Vagina (tissue), 2 donors: Measurements from ENCODE around the gene UNC93A. TPM values are rescaled to one million over a fixed set of nuclear protein-coding genes. Genes with fewer than 3 reads are reported as not detected.

Experiments
- DNase-seq, 2 donors: peaks; one replicate each; pipeline ENCODE4 v3.0.0-alpha.2; 2017; ENCODE audit errors: extremely low spot score in 2 of 2
- H3K27ac ChIP-seq: fragments of 200-600 bp; sonication (generic); one replicate; pipeline ENCODE4 v1.5.1; 2019
- H3K27me3 ChIP-seq: fragments of 200-600 bp; sonication (generic); one replicate; pipeline ENCODE4 v1.5.1; 2019
- H3K36me3 ChIP-seq, 2 donors: fragments of 200-600 bp; sonication (generic); one replicate each; pipeline ENCODE4 v1.5.1; 2017 to 2019
- H3K4me1 ChIP-seq: fragments of 200-600 bp; sonication (generic); one replicate; pipeline ENCODE4 v1.5.1; 2019
- H3K4me3 ChIP-seq, 2 donors: fragments of 200-600 bp; sonication (generic); 1 replicate in 1 of 2; 2 replicates in 1 of 2; pipeline ENCODE4 v1.5.1; 2016 to 2019
- H3K9me3 ChIP-seq: fragments of 200-600 bp; sonication (generic); one replicate; pipeline ENCODE4 v1.5.1; 2019
- POLR2A ChIP-seq, 2 donors: fragments of 450-650 bp; IDR thresholded peaks; one replicate each; pipeline ENCODE4 v1.6.1; 2017; ENCODE audit warnings: antibody characterized with exemption in 2 of 2, mild to moderate bottlenecking in 2 of 2, moderate library complexity in 2 of 2
- POLR2AphosphoS5 ChIP-seq, 2 donors: sonication (generic); formaldehyde crosslinking; IDR thresholded peaks; one replicate each; pipeline ENCODE4 v1.9.0; 2017; ENCODE audit warnings: antibody characterized with exemption in 2 of 2, mild to moderate bottlenecking in 2 of 2, low read depth in 1 of 2; ENCODE audit not compliant: insufficient read depth in 1 of 2
- intact Hi-C: fragments of 100-400 bp; cut with DNase I; formaldehyde crosslinking; loops from one replicate; pipeline ENCODE4 v1.15.1; 2023
- total RNA-seq: library from RNA; depleted of rRNA; stranded (reverse); fragments of >200 nt; gene quantifications from one replicate; pipeline ENCODE4 v1.2.3, GENCODE V29; 2016
- TF ChIP-seq, protein P1 (sequence below), 3 experiments: fragments of 450-650 bp in 2 of 3; fragments of 200-600 bp in 1 of 3; sonication (generic) in 1 of 3; IDR thresholded peaks; one replicate each; pipeline ENCODE4 v1.5.1; 2017 to 2019; ENCODE audit warnings: antibody characterized with exemption in 3 of 3, mild to moderate bottlenecking in 2 of 3, moderate library complexity in 2 of 3

Gene UNC93A
- total RNA-seq, 1 donor from 2014 or later: 2.0 TPM

DNA sequence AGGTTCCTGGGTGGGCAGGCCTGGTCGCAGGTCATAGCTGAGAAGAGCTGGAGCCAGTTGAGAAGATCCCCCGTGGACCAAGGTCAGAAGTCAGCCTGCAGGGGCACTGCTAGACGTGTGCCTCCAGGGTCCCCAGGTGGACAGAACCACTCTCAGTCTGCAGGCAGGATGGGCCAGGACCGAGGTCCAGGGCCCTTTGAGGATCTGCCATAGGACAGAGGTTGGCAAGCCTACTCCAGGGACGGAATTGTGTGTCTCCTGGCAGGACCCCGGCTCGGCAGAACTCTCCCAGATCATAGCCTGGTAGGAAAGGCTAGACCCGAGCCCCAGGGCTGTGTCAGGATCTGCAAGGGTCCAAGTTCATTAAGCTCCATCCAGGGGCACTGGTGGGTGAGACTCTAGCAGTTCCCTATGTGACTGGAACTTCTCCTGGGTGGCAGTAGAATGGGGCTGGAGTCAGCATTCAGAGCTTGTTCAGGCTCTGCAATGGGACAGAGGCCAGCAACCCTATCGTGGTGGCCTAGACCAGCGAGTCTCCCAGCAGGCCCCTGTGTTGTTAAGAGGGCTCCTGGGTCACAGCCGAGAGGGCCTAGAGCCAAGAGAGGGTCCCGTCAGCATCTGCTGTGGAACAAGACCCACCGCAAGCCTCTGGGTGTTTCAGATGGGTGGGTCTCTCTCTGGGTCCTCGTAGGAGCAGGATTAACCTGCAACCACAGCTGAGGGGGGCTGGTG lies 51.9 kb downstream of the UNC93A start:
- no peaks in the 10 kb centered on the region for H3K36me3 ChIP-seq
- H3K27ac ChIP-seq: no peak overlapping the region
- no peaks in the 10 kb centered on the region for H3K4me1 ChIP-seq
- no peak overlapping the region for H3K4me3 ChIP-seq
- intact Hi-C loops: no loop called here
- no peak for DNase-seq
- no peaks in the 10 kb centered on the region for H3K9me3 ChIP-seq
- H3K27me3 ChIP-seq: no peaks in the 10 kb centered on the region
- TF ChIP-seq POLR2AphosphoS5 (IDR thresholded peaks at IDR 0.05; ENCODE audit: insufficient read depth in 1 of 2, low read depth in 1 of 2) (no peak), POLR2A (IDR thresholded peaks at IDR 0.05) (no peak)
- TF ChIP-seq, protein P1, sequence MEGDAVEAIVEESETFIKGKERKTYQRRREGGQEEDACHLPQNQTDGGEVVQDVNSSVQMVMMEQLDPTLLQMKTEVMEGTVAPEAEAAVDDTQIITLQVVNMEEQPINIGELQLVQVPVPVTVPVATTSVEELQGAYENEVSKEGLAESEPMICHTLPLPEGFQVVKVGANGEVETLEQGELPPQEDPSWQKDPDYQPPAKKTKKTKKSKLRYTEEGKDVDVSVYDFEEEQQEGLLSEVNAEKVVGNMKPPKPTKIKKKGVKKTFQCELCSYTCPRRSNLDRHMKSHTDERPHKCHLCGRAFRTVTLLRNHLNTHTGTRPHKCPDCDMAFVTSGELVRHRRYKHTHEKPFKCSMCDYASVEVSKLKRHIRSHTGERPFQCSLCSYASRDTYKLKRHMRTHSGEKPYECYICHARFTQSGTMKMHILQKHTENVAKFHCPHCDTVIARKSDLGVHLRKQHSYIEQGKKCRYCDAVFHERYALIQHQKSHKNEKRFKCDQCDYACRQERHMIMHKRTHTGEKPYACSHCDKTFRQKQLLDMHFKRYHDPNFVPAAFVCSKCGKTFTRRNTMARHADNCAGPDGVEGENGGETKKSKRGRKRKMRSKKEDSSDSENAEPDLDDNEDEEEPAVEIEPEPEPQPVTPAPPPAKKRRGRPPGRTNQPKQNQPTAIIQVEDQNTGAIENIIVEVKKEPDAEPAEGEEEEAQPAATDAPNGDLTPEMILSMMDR (IDR thresholded peaks at IDR 0.05): no peak

DNA sequence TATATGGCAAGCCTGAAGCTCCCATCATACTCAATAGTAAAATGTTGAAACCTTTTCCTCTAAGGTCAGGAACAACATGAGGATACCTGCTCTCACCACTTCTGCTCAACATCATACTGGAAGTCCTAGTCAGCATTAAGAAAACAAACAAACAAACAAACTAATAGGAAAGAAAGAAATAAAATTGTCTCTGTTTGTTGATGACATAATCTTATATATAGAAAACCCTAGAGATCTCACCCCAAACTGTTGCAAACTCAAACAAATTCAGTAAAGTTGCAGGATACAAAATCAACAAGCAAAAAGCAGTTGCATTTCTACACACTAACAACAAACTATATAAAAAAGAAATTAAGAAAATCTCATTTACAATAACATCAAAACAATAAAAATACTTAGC lies 54.2 kb downstream of the UNC93A start:
- intact Hi-C loops: no loop called here
- Histone ChIP-seq H3K4me1 (peaks cover 12% of the 10 kb centered on the region), H3K9me3 (no peaks in the 10 kb centered on the region), H3K4me3 (no peak overlapping the region), H3K27ac (no peak overlapping the region), H3K27me3 (no peaks in the 10 kb centered on the region), H3K36me3 (no peaks in the 10 kb centered on the region)
- DNase-seq: no peak
- TF ChIP-seq, protein P1 (IDR thresholded peaks at IDR 0.05): no peak
- TF ChIP-seq POLR2A (IDR thresholded peaks at IDR 0.05): no peak

DNA sequence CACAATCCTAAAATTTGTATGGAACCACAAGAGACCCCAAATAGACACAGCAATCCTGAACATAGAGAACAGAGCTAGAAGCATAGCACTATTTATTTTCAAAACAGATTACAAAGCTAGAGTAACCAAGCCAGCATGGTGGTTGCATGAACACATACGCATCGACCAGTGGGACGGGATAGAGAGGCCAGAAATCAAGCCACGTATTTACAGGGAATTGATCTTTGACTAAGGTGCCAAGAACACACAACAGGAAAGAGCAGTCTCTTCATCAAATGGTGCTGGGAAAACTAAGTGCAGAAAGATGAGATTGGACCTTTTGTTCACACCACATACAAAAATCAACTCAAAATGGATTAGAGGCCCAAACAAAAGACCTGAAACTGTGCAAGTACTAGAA lies 54.8 kb downstream of the UNC93A start:
- Histone ChIP-seq H3K27ac (no peak overlapping the region), H3K36me3 (no peaks in the 10 kb centered on the region), H3K9me3 (no peaks in the 10 kb centered on the region), H3K4me3 (no peak overlapping the region), H3K27me3 (no peaks in the 10 kb centered on the region), H3K4me1 (peaks cover 18% of the 10 kb centered on the region)
- no peak for TF ChIP-seq POLR2A (IDR thresholded peaks at IDR 0.05)
- TF ChIP-seq, protein P1 (IDR thresholded peaks at IDR 0.05): no peak
- intact Hi-C loops: no loop called here
- no peak for DNase-seq

DNA sequence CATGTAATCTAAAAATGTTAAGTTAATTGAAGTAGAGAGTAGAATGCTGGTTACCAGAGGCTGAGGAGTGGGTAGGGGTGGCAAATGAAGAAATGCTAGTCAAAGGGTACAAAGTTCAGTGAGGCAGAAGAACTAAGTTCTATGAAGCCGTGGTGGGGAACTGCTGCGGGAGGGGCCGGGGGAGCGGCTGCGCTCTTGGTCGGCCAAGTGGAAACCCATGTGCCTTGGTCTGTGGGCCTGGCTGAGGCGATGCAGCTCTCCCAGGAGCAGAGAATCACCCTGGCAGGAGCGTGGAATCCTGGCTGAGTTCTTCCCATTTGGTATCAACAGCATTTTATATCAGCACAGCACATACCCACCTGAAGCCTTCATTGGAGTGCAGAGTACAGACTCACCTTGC lies 56.1 kb downstream of the UNC93A start:
- H3K9me3 ChIP-seq: no peaks in the 10 kb centered on the region
- TF ChIP-seq, protein P1 (IDR thresholded peaks at IDR 0.05): no peak
- TF ChIP-seq POLR2A (IDR thresholded peaks at IDR 0.05) (no peak), POLR2AphosphoS5 (IDR thresholded peaks at IDR 0.05; ENCODE audit: insufficient read depth in 1 of 2, low read depth in 1 of 2) (no peak)
- H3K27ac ChIP-seq: no peak overlapping the region
- no peaks in the 10 kb centered on the region for H3K27me3 ChIP-seq
- H3K4me3 ChIP-seq: no peak overlapping the region
- H3K36me3 ChIP-seq: no peaks in the 10 kb centered on the region
- intact Hi-C loops: no loop called here
- no peak for DNase-seq
- H3K4me1 ChIP-seq: peaks cover 28% of the 10 kb centered on the region

DNA sequence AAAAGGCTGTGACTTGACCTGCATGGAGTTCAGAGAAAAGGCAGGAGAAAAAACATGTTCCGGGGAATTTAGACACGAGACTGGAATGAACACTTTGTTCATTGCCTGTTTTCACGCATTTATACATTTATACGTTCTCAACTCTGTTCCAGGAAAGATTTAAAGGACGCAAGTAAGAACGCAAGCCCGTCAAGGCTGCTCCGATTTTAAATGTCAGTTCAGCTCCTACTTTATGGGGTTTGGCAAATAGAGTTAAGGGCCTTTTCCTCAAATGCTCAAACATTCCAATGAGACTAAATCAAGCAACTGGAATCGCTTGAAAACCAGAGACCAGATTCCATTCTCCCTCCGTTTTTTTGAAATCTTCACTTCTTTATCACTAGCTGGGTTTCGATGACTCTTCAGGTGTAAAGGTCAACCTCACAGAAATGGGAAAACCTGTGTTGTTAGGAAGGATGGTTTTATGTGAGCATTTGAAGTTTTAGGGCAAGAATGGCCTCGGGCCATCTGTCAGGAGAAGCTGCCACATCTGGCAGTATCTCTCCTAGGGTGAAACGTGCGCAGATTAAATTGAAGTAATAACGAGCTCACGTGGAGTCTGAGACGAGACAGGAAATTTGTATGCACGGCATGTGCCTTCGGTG lies 58.6 kb downstream of the UNC93A start:
- TF ChIP-seq, protein P1 (IDR thresholded peaks at IDR 0.05): no peak
- no peak for TF ChIP-seq POLR2A (IDR thresholded peaks at IDR 0.05)
- no peak for TF ChIP-seq POLR2AphosphoS5 (IDR thresholded peaks at IDR 0.05; ENCODE audit: insufficient read depth in 1 of 2, low read depth in 1 of 2)
- no peak overlapping the region for H3K27ac ChIP-seq
- peaks cover 28% of the 10 kb centered on the region for H3K4me1 ChIP-seq
- no peaks in the 10 kb centered on the region for H3K9me3 ChIP-seq
- no peaks in the 10 kb centered on the region for H3K36me3 ChIP-seq
- intact Hi-C loops: no loop called here
- DNase-seq: no peak
- H3K4me3 ChIP-seq: no peak overlapping the region
- H3K27me3 ChIP-seq: no peaks in the 10 kb centered on the region
